Esophagus squamous epithelium (tissue), 5 donors: ENCODE data around the gene FAM13B. TPM values are rescaled to one million over a fixed set of nuclear protein-coding genes. Genes with fewer than 3 reads are reported as not detected.
"Not testable (repeated sequence)": the region's sequence is repeated elsewhere in the genome, so short reads cannot be mapped to it uniquely, and the experiment has no call there.

Experiments
- DNase-seq: peaks from one replicate; lab custom pipeline; 2025; lab: John Stamatoyannopoulos, UW
- H3K27ac ChIP-seq, 4 donors: fragments of 200-600 bp; sonication (generic); one replicate each; pipeline ENCODE4 v1.5.1; 2016 to 2019; ENCODE audit warnings: mild to moderate bottlenecking in 1 of 4
- H3K27me3 ChIP-seq, 4 donors: fragments of 200-600 bp; sonication (generic); 1 replicate in 3 of 4; 2 replicates in 1 of 4; pipeline versions ENCODE4 v1.5.1 to v1.6.0; 2017 to 2021; ENCODE audit warnings: antibody characterized with exemption in 1 of 4
- H3K36me3 ChIP-seq, 3 donors: fragments of 200-600 bp; sonication (generic); one replicate each; pipeline ENCODE4 v1.5.1; 2016 to 2019
- H3K4me1 ChIP-seq, 3 donors: fragments of 200-600 bp; sonication (generic); one replicate each; pipeline ENCODE4 v1.5.1; 2017 to 2019
- H3K4me3 ChIP-seq, 4 donors: fragments of 200-600 bp; sonication (generic); 1 replicate in 3 of 4; 2 replicates in 1 of 4; pipeline ENCODE4 v1.5.1; 2016 to 2019; ENCODE audit warnings: mild to moderate bottlenecking in 2 of 4, moderate library complexity in 1 of 4
- H3K9me3 ChIP-seq, 3 donors: fragments of 200-600 bp; sonication (generic); one replicate each; pipeline ENCODE4 v1.5.1; 2016 to 2019
- POLR2A ChIP-seq, 4 donors: fragments of 450-650 bp; IDR thresholded peaks; one replicate each; pipeline ENCODE4 v1.6.1; 2017; ENCODE audit warnings: antibody characterized with exemption in 4 of 4, mild to moderate bottlenecking in 4 of 4, moderate library complexity in 3 of 4
- WGBS, 2 donors: methylation state at CpG; one replicate each; pipeline ENCODE4 v1.1.5; 2018; 5-methylcytosine and 5-hydroxymethylcytosine counted together
- intact Hi-C: fragments of 100-400 bp; cut with DNase I; formaldehyde crosslinking; loops from one replicate; pipeline ENCODE4 v1.15.0; 2022
- total RNA-seq, 4 donors: library from RNA; depleted of rRNA; stranded (reverse); fragments of >200 nt; gene quantifications; one replicate each; pipeline ENCODE4 v1.1.0, GENCODE V29; 2016
- TF ChIP-seq, protein P1 (sequence below), 6 experiments: fragments of 450-650 bp in 4 of 6; fragments of 200-600 bp in 2 of 6; sonication (generic) in 2 of 6; IDR thresholded peaks; one replicate each; pipeline ENCODE4 v1.5.1; 2016 to 2019; ENCODE audit warnings: antibody characterized with exemption in 6 of 6, mild to moderate bottlenecking in 4 of 6, moderate library complexity in 4 of 6
- donor health status: DM: yes; HTN: yes; CAD: no.

Gene FAM13B
- total RNA-seq, 4 donors from 2014 or later, result 12.2 to 46.0 (median 13.9) TPM

DNA sequence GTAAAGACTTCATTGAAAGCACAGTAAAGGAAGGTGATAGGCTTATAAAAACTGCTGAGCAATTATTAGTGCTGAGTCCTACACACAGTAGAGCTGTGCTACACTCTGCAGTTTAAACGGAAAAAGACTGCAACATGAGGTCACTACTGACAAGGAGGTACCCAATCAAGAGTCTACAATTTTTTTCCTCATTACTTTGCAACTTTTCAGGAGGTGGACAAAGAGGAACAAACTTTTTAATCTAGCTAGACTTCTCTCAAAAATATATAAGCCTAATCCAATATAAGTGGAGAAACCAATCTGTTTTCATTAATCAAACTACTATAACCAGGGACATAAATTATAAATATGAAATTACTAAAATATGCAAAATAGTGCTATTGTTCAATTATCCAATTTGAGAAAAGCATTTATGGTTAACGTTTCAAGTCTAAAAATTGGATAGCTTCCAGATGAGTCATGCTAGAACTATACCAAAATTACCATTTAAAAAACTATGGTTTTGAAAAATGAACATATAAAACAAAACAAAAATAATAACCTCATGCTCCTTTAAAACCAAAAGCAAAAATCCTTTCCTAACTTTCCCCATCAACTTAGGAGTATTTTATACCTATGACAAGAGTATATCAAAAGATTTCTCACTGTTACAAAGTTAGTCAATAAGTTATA lies 37.7 kb downstream of the FAM13B start:
- H3K36me3 ChIP-seq, result peaks cover 0 to 50% (median 0%) of the 10 kb centered on the region in 3 donors
- no peaks in the 10 kb centered on the region for H3K27me3 ChIP-seq
- DNase-seq, result no peak
- intact Hi-C loops, result no loop called here
- peaks cover 0 to 14% (median 3%) of the 10 kb centered on the region in 3 donors for H3K4me1 ChIP-seq
- TF ChIP-seq, protein P1, sequence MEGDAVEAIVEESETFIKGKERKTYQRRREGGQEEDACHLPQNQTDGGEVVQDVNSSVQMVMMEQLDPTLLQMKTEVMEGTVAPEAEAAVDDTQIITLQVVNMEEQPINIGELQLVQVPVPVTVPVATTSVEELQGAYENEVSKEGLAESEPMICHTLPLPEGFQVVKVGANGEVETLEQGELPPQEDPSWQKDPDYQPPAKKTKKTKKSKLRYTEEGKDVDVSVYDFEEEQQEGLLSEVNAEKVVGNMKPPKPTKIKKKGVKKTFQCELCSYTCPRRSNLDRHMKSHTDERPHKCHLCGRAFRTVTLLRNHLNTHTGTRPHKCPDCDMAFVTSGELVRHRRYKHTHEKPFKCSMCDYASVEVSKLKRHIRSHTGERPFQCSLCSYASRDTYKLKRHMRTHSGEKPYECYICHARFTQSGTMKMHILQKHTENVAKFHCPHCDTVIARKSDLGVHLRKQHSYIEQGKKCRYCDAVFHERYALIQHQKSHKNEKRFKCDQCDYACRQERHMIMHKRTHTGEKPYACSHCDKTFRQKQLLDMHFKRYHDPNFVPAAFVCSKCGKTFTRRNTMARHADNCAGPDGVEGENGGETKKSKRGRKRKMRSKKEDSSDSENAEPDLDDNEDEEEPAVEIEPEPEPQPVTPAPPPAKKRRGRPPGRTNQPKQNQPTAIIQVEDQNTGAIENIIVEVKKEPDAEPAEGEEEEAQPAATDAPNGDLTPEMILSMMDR (IDR thresholded peaks at IDR 0.05), result no peak
- TF ChIP-seq POLR2A (IDR thresholded peaks at IDR 0.05), result no peak
- no peak overlapping the region for H3K27ac ChIP-seq
- no peaks in the 10 kb centered on the region for H3K9me3 ChIP-seq
- H3K4me3 ChIP-seq, result no peak overlapping the region
- 12 to 27% methylated on average over 2 of the region's 2 CpGs for WGBS, 2 donors

DNA sequence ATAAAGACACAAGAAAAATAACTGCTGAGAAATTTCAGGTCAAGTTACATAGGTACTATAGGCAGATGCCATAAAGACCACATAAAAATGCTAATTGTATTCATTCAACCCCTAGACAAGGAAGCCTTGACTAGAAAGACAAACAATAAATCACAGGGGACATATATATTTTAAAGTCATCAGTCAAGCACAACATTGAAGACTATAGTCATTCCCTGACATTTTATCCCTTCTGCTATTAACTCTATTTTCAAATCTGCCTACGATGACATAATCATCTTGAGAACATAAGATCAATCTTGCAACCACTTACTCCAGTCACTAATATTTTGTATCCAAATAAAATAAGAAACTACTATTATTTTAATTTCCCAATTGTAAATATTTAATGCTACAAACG lies 38.3 kb downstream of the FAM13B start:
- no peak for DNase-seq
- Histone ChIP-seq H3K36me3 (peaks cover 0 to 45% (median 0%) of the 10 kb centered on the region in 3 donors), H3K9me3 (no peaks in the 10 kb centered on the region), H3K4me3 (no peak overlapping the region), H3K27me3 (no peaks in the 10 kb centered on the region), H3K4me1 (peaks cover 0 to 14% (median 3%) of the 10 kb centered on the region in 3 donors), H3K27ac (no peak overlapping the region)
- intact Hi-C loops, result no loop called here
- TF ChIP-seq, protein P1 (IDR thresholded peaks at IDR 0.05), result no peak
- no peak for TF ChIP-seq POLR2A (IDR thresholded peaks at IDR 0.05)
- WGBS, 2 donors, result 68 to 82% methylated on average over 2 of the region's 2 CpGs

DNA sequence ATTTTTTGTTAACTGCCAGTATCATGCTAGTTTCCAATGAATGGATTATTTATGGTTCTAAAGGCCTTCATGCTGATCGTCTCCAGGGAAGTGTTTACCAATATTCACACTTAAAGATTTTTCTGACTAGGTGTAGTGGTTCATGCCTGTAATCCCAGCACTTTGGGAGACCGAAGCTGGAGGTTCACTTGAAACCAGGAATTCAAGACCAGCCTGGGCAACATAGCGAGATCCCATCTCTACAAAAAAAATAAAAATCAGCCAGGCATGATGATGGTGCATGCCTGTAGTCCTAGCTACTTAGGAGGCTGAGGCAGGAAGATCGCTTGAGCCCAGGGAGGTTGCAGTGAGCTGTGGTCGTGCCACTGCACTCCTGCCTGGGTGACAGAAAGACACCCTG lies 43.5 kb downstream of the FAM13B start:
- Histone ChIP-seq H3K4me1 (no peaks in the 10 kb centered on the region), H3K9me3 (no peaks in the 10 kb centered on the region), H3K4me3 (no peak overlapping the region), H3K27me3 (no peaks in the 10 kb centered on the region), H3K36me3 (peaks cover 0 to 26% (median 0%) of the 10 kb centered on the region in 3 donors), H3K27ac (no peak overlapping the region)
- WGBS, 2 donors, result 91 to 98% methylated on average over 5 of the region's 5 CpGs
- DNase-seq, result no peak
- TF ChIP-seq, protein P1 (IDR thresholded peaks at IDR 0.05), result no peak
- TF ChIP-seq POLR2A (IDR thresholded peaks at IDR 0.05), result no peak
- intact Hi-C loops, result no loop called here

DNA sequence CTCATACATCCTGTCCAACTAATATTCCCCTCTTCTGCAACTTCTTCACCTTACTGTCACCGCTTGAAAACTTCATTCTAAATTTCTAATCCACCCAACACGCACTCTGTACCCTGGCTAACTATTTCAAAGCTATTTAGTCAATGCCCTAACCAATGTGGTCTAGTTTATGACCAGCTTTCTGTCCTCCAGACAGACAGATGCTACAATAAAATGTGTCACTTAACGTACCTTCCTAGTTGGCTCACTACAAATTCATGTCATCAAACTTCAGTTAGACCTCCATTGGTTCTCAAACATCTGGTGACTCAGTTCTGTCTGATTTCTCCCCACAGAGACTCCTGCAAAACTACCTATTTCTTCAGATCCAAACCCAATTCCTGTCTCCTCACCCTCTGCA lies 57.7 kb downstream of the FAM13B start:
- no peaks in the 10 kb centered on the region for H3K9me3 ChIP-seq
- H3K4me3 ChIP-seq, result no peak overlapping the region
- no peak overlapping the region for H3K27ac ChIP-seq
- H3K27me3 ChIP-seq, result no peaks in the 10 kb centered on the region
- H3K36me3 ChIP-seq, result peaks cover 0 to 52% (median 0%) of the 10 kb centered on the region in 3 donors
- DNase-seq, result no peak
- intact Hi-C loops, result no loop called here
- TF ChIP-seq, protein P1 (IDR thresholded peaks at IDR 0.05), result no peak
- TF ChIP-seq POLR2A (IDR thresholded peaks at IDR 0.05), result no peak
- 90 to 91% methylated on average over 3 of the region's 3 CpGs for WGBS, 2 donors
- peaks cover 0 to 4% (median 0%) of the 10 kb centered on the region in 3 donors for H3K4me1 ChIP-seq

DNA sequence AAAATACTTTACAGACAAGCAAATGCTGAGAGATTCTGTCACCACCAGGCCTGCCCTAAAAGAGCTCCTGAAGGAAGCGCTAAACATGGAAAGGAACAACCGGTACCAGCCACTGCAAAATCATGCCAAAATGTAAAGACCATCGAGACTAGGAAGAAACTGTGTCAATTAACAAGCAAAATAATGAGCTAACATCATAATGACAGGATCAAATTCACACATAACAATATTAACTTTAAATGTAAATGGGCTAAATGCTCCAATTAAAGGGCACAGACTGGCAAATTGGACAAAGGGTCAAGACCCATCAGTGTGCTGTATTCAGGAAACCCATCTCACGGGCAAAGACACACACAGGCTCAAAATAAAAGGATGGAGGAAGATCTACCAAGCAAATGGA lies 62.5 kb downstream of the FAM13B start:
- H3K27ac ChIP-seq, H3K4me3 ChIP-seq, H3K9me3 ChIP-seq, intact Hi-C loops, H3K27me3 ChIP-seq, H3K4me1 ChIP-seq, DNase-seq: not testable (repeated sequence)
- H3K36me3 ChIP-seq, result peaks cover 0 to 47% (median 0%) of the 10 kb centered on the region in 3 donors
- WGBS, 2 donors, result 100% methylated on average over 1 to 3 of the region's 4 CpGs
